Psoas muscle (tissue), 8 donors: ENCODE measurements around the gene NPAT. TPM values are rescaled to one million over a fixed set of nuclear protein-coding genes. Genes with fewer than 3 reads are reported as not detected.

Source experiments
- ATAC-seq, 4 donors: fragments of 200-7000 bp; cut with Tn5 transposase; one replicate each; pipeline ENCODE4 v1.9.1; 2020; ENCODE audit warnings: moderate library complexity in 3 of 4, mild to moderate bottlenecking in 2 of 4
- DNase-seq, 2 donors: peaks; one replicate each; pipeline ENCODE4 v3.0.0-alpha.2; 2020
- H3K27ac ChIP-seq: fragments of 200-600 bp; one replicate; pipeline ENCODE4 v1.8.0; 2022
- H3K27me3 ChIP-seq, 3 donors: fragments of 200-600 bp in 1 of 3; one replicate each; pipeline versions ENCODE4 v1.6.1 to v1.8.0; 2013 to 2022; ENCODE audit warnings: low read length in 2 of 3, mild to moderate bottlenecking in 2 of 3, moderate library complexity in 1 of 3; ENCODE audit not compliant: insufficient read depth in 3 of 3
- H3K36me3 ChIP-seq, 2 donors: fragments of 200-600 bp in 1 of 2; one replicate each; pipeline versions ENCODE4 v1.6.1 to v1.8.0; 2013 to 2022; ENCODE audit warnings: low read depth in 1 of 2, mild to moderate bottlenecking in 1 of 2, moderate library complexity in 1 of 2; ENCODE audit not compliant: insufficient read depth in 1 of 2
- H3K4me1 ChIP-seq: fragments of 200-600 bp; one replicate; pipeline ENCODE4 v1.8.0; 2022
- H3K4me3 ChIP-seq: fragments of 200-600 bp; one replicate; pipeline ENCODE4 v1.8.0; 2022; ENCODE audit warnings: mild to moderate bottlenecking
- H3K9me3 ChIP-seq: fragments of 200-600 bp; one replicate; pipeline ENCODE4 v1.8.0; 2022
- WGBS, 3 donors: extraction: QIAGEN DNeasy Blood & Tissue Kit; methylation state at CpG; one replicate each; pipeline versions ENCODE4 v1.1.6 to v1.1.7; 2013; 5-methylcytosine and 5-hydroxymethylcytosine counted together
- intact Hi-C, 2 donors: fragments of 100-400 bp; cut with DNase I; formaldehyde crosslinking; loops; one replicate each; pipeline versions ENCODE4 v1.11.0 to v1.14.2; 2022
- long read RNA-seq, 2 donors: library from polyadenylated mRNA; unstranded; transcript quantifications; one replicate each; pipeline ENCODE4 v2.0.0, GENCODE V29; 2021
- polyA plus RNA-seq, 3 donors: library from polyadenylated mRNA; stranded (reverse); fragments of 200-250 nt; gene quantifications; one replicate each; pipeline ENCODE4 v1.2.3, GENCODE V29; 2013
- total RNA-seq, 4 donors: library from RNA; stranded (reverse); fragmentation: NEBNext Ultra II Directional in 2 of 4; extraction: Animal tissue kit (Norgen Biotek cat#: 25700) in 2 of 4; gene quantifications; one replicate each; pipeline versions ENCODE4 v1.2.1 to v1.2.4, GENCODE V29; 2021 to 2023
- TF ChIP-seq, protein P1 (sequence below): fragments of 200-600 bp; IDR thresholded peaks from one replicate; pipeline ENCODE4 v1.8.0; 2022; ENCODE audit warnings: antibody characterized with exemption
- donor health status: healthy with polysubstance abuse.
- donor health status: DM: no; HTN: no; CAD: no; lungs with moderate emphysema.
- donor health status: Bipolar disorder and iron deficiency.
- donor health status: healthy.
- donor health status: DM: yes; HTN: yes; CAD: no.
- donor health status: DM: no; HTN: no; CAD: no.
- donor health status: DM: no; HTN: no; CAD: no.
- donor health status: DM: yes; HTN: yes; CAD: no.

The NPAT gene
- total RNA-seq (1 to 10 TPM; 5.1 to 6.9 (median 6.5) TPM), polyA plus RNA-seq (1 to 10 TPM; 2.0 to 4.8 (median 3.8) TPM)
- long read RNA-seq, donor 1: 0 reads
- long read RNA-seq, donor 2, partial matches to known transcripts: 5 of 7 reads
- long read RNA-seq, donor 2, other reads (novel, unspliced or antisense): 2 of 7 reads

GRCh38 chr11:108222574-108223347, at the start of gene NPAT, which contains the start of gene ATM:
TSS of gene NPAT (minus strand) at chr11:108222638. CDS start at chr11:108222536, 102 bp downstream.
TSS of gene ATM (plus strand) at chr11:108223067. CDS start at chr11:108227625, 4,558 bp downstream.
- 0 to 1% (median 0%) methylated on average over 69 to 70 of the region's 70 CpGs for WGBS, 3 donors
- Histone ChIP-seq H3K9me3 (no peaks in the 10 kb centered on the region), H3K4me1 (peaks cover 16% of the 10 kb centered on the region), H3K36me3 (peaks cover 0 to 8% of the 10 kb centered on the region in 2 donors), H3K27ac (peak within 1 kb of the TSS; percentile 90), H3K27me3 (no peaks in the 10 kb centered on the region), H3K4me3 (peak within 1 kb of the TSS; percentile 85)
- TF ChIP-seq, protein P1, sequence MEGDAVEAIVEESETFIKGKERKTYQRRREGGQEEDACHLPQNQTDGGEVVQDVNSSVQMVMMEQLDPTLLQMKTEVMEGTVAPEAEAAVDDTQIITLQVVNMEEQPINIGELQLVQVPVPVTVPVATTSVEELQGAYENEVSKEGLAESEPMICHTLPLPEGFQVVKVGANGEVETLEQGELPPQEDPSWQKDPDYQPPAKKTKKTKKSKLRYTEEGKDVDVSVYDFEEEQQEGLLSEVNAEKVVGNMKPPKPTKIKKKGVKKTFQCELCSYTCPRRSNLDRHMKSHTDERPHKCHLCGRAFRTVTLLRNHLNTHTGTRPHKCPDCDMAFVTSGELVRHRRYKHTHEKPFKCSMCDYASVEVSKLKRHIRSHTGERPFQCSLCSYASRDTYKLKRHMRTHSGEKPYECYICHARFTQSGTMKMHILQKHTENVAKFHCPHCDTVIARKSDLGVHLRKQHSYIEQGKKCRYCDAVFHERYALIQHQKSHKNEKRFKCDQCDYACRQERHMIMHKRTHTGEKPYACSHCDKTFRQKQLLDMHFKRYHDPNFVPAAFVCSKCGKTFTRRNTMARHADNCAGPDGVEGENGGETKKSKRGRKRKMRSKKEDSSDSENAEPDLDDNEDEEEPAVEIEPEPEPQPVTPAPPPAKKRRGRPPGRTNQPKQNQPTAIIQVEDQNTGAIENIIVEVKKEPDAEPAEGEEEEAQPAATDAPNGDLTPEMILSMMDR: peak; percentile 70
- intact Hi-C loops: loop anchor here (5.0 to 10.0 kb wide), 2 partner anchors 100 to 218 kb away; partner anchors contain the start of genes ACAT1 (in 2 of the 2) and CUL5 (in 1 of the 2)
- ATAC-seq (peak; percentile 96 to 98 (median 98)), DNase-seq (peak; percentile 100)

DNA sequence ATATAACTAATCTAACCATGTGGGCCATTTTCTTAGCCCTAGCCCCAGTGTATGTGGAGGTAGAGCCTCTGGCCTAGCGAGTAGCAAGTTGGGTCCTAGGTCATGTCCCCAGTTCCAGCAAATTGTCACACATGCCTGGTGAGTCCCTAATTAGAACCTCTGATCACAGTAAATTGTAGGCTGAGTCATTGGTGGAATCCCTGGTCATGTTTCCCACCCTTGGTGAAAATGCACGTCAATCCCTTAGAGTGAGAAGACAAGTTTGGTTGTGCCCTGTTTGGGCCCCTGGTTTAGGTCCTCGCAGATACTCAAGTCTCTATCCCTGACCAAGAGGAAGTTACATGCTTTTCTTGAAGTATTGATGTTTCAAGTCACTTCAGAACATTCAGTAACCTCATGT, 47.1 kb upstream of the NPAT start:
- Histone ChIP-seq H3K27ac (no peak overlapping the region), H3K36me3 (peaks cover 0 to 66% of the 10 kb centered on the region in 2 donors), H3K4me1 (no peaks in the 10 kb centered on the region), H3K4me3 (no peak overlapping the region), H3K27me3 (no peaks in the 10 kb centered on the region), H3K9me3 (no peaks in the 10 kb centered on the region)
- no peak for ATAC-seq
- no peak for DNase-seq
- 93 to 96% (median 95%) methylated on average over 3 of the region's 3 CpGs for WGBS, 3 donors
- intact Hi-C loops: no loop called here
- TF ChIP-seq, protein P1: no peak

- 97 to 100% (median 99%) methylated on average over 1 of the region's 1 CpG for WGBS, 3 donors
- intact Hi-C loops: no loop called here
- Histone ChIP-seq H3K27ac (no peak overlapping the region), H3K36me3 (peaks cover 0 to 98% of the 10 kb centered on the region in 2 donors), H3K27me3 (no peaks in the 10 kb centered on the region), H3K9me3 (no peaks in the 10 kb centered on the region), H3K4me3 (no peak overlapping the region), H3K4me1 (no peaks in the 10 kb centered on the region)
- ATAC-seq (no peak), DNase-seq (no peak)
- TF ChIP-seq, protein P1: no peak
These were observed 30.7 kb upstream of the NPAT start for GRCh38 chr11:108253176-108253575.

GRCh38 chr11:108246885-108247284, 24.4 kb upstream of the NPAT start:
- ATAC-seq (no peak), DNase-seq (no peak)
- Histone ChIP-seq H3K27ac (no peak overlapping the region), H3K4me1 (no peaks in the 10 kb centered on the region), H3K36me3 (peaks cover 0 to 70% of the 10 kb centered on the region in 2 donors), H3K27me3 (no peaks in the 10 kb centered on the region), H3K4me3 (no peak overlapping the region), H3K9me3 (no peaks in the 10 kb centered on the region)
- intact Hi-C loops: loop anchor here in 1 of 2 donors (5.0 kb wide), 1 partner anchor 35 kb away; no protein-coding TSS in a partner anchor
- WGBS, 3 donors: 91 to 96% (median 92%) methylated on average over 2 of the region's 2 CpGs
- TF ChIP-seq, protein P1: no peak
